KMS-11 (cell line): Measurements from ENCODE around the gene SEC14L6.

Experiments
- H2AFZ ChIP-seq: fragments of 200-600 bp; sonication (generic); 2 replicates; pipeline ENCODE4 v1.6.1; 2016; ENCODE audit warnings: antibody characterized with exemption, mixed run types, low read depth
- H3K27ac ChIP-seq: fragments of 200-600 bp; sonication (generic); 2 replicates; pipeline ENCODE4 v1.6.1; 2016; ENCODE audit warnings: mild to moderate bottlenecking, mixed run types
- H3K27me3 ChIP-seq: fragments of 200-600 bp; sonication (generic); 2 replicates; pipeline ENCODE4 v1.6.1; 2017; ENCODE audit warnings: mild to moderate bottlenecking, low read depth, mixed run types, moderate library complexity; ENCODE audit not compliant: insufficient read depth
- H3K36me3 ChIP-seq: fragments of 200-600 bp; sonication (generic); 2 replicates; pipeline ENCODE4 v1.6.1; 2017; ENCODE audit warnings: mild to moderate bottlenecking, mixed run types; ENCODE audit not compliant: insufficient read depth
- H3K4me1 ChIP-seq: fragments of 200-600 bp; sonication (generic); 2 replicates; pipeline ENCODE4 v1.6.1; 2016; ENCODE audit warnings: mild to moderate bottlenecking, low read depth, mixed run types; ENCODE audit not compliant: poor library complexity, severe bottlenecking
- H3K4me2 ChIP-seq: fragments of 200-600 bp; sonication (generic); 2 replicates; pipeline ENCODE4 v1.7.0; 2016; ENCODE audit warnings: mild to moderate bottlenecking, mixed run types
- H3K4me3 ChIP-seq: fragments of 200-600 bp; sonication (generic); IDR thresholded peaks from 2 replicates; pipeline ENCODE4 v1.6.1; 2017; ENCODE audit warnings: low read depth, low read length, mixed read lengths; ENCODE audit not compliant: insufficient read depth
- H3K79me2 ChIP-seq: fragments of 200-600 bp; sonication (generic); 2 replicates; pipeline ENCODE4 v1.6.1; 2016; ENCODE audit warnings: low read depth, mixed run types; ENCODE audit not compliant: insufficient read depth
- H3K9ac ChIP-seq: fragments of 200-600 bp; sonication (generic); 2 replicates; pipeline ENCODE4 v1.6.1; 2016; ENCODE audit warnings: mild to moderate bottlenecking, mixed run types
- H4K20me1 ChIP-seq: fragments of 200-600 bp; sonication (generic); 2 replicates; pipeline ENCODE4 v1.6.1; 2016; ENCODE audit warnings: mild to moderate bottlenecking, mixed run types; ENCODE audit not compliant: insufficient read depth
- CTCF ChIP-seq: fragments of 200-600 bp; sonication (generic); conservative IDR thresholded peaks from 2 replicates; pipeline ENCODE4 v1.6.1; 2017; ENCODE audit warnings: low read depth, mild to moderate bottlenecking, antibody characterized with exemption, low read length, moderate library complexity, mixed read lengths

SEC14L6 gene

GRCh38 chr22:30565341-30565740 is 18.8 kb upstream of the SEC14L6 start:
- Histone ChIP-seq H3K4me1 (no peaks in the 10 kb centered on the region), H3K79me2 (no peaks in the 10 kb centered on the region), H2AFZ (no peak overlapping the region), H3K27me3 (peaks cover 10% of the 10 kb centered on the region; the same call in 1 of the 2 replicates), H3K4me3 (no peak overlapping the region), H4K20me1 (no peaks in the 10 kb centered on the region), H3K36me3 (no peaks in the 10 kb centered on the region), H3K4me2 (no peak overlapping the region), H3K27ac (no peak overlapping the region), H3K9ac (no peak overlapping the region)
- TF ChIP-seq CTCF = no peak

GRCh38 chr22:30564761-30565119 is 18.2 kb upstream of the SEC14L6 start:
- no peaks in the 10 kb centered on the region for H4K20me1 ChIP-seq
- H3K79me2 ChIP-seq = no peaks in the 10 kb centered on the region
- peaks cover 4% of the 10 kb centered on the region; the same call in 1 of the 2 replicates for H3K27me3 ChIP-seq
- TF ChIP-seq CTCF = no peak
- no peak overlapping the region for H2AFZ ChIP-seq
- H3K4me2 ChIP-seq = no peak overlapping the region
- no peaks in the 10 kb centered on the region for H3K36me3 ChIP-seq
- H3K9ac ChIP-seq = no peak overlapping the region
- H3K4me3 ChIP-seq = no peak overlapping the region
- H3K4me1 ChIP-seq = no peaks in the 10 kb centered on the region
- no peak overlapping the region for H3K27ac ChIP-seq

- TF ChIP-seq CTCF = no peak
- no peaks in the 10 kb centered on the region for H3K4me1 ChIP-seq
- H3K4me2 ChIP-seq = no peak overlapping the region
These were observed 17.7 kb upstream of the SEC14L6 start for GRCh38 chr22:30564045-30564760.

GRCh38 chr22:30562366-30562765 is 15.8 kb upstream of the SEC14L6 start:
- Histone ChIP-seq H3K4me1 (no peaks in the 10 kb centered on the region), H3K27ac (no peak overlapping the region), H3K9ac (no peak overlapping the region), H3K27me3 (peaks cover 4% of the 10 kb centered on the region; the same call in 1 of the 2 replicates), H3K4me3 (no peak overlapping the region), H3K36me3 (no peaks in the 10 kb centered on the region), H3K4me2 (no peak overlapping the region), H2AFZ (no peak overlapping the region), H4K20me1 (no peaks in the 10 kb centered on the region), H3K79me2 (no peaks in the 10 kb centered on the region)
- TF ChIP-seq CTCF = no peak

More at GRCh38 chr22:30564045-30564760, 17.7 kb upstream of the SEC14L6 start:
- Histone ChIP-seq H3K27ac (no peak overlapping the region), H3K9ac (no peak overlapping the region), H3K4me3 (no peak overlapping the region), H4K20me1 (no peaks in the 10 kb centered on the region), H3K79me2 (no peaks in the 10 kb centered on the region), H2AFZ (no peak overlapping the region), H3K27me3 (peaks cover 4% of the 10 kb centered on the region; the same call in 1 of the 2 replicates), H3K36me3 (no peaks in the 10 kb centered on the region)
